Hepatocyte (in vitro differentiated cells): Measurements from ENCODE around the gene C3orf20.

Experiments
- EZH2 ChIP-seq: fragments of 200-600 bp; sonication (generic); IDR thresholded peaks from 2 replicates; pipeline ENCODE4 v1.6.1; 2016; ENCODE audit warnings: antibody characterized with exemption, mild to moderate bottlenecking, borderline replicate concordance
- EZH2phosphoT487 ChIP-seq: fragments of 200-600 bp; sonication (generic); IDR thresholded peaks from one replicate; pipeline ENCODE4 v1.6.1; 2018; ENCODE audit warnings: antibody characterized with exemption, mild to moderate bottlenecking, low read depth, moderate library complexity; ENCODE audit not compliant: unreplicated experiment, severe bottlenecking
- TF ChIP-seq, protein P1 (sequence below): fragments of 200-600 bp; sonication (generic); IDR thresholded peaks from 2 replicates; pipeline ENCODE4 v1.5.1; 2016; ENCODE audit warnings: antibody characterized with exemption, mild to moderate bottlenecking; ENCODE audit not compliant: poor library complexity

- TF ChIP-seq, protein P1, sequence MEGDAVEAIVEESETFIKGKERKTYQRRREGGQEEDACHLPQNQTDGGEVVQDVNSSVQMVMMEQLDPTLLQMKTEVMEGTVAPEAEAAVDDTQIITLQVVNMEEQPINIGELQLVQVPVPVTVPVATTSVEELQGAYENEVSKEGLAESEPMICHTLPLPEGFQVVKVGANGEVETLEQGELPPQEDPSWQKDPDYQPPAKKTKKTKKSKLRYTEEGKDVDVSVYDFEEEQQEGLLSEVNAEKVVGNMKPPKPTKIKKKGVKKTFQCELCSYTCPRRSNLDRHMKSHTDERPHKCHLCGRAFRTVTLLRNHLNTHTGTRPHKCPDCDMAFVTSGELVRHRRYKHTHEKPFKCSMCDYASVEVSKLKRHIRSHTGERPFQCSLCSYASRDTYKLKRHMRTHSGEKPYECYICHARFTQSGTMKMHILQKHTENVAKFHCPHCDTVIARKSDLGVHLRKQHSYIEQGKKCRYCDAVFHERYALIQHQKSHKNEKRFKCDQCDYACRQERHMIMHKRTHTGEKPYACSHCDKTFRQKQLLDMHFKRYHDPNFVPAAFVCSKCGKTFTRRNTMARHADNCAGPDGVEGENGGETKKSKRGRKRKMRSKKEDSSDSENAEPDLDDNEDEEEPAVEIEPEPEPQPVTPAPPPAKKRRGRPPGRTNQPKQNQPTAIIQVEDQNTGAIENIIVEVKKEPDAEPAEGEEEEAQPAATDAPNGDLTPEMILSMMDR: no peak
- TF ChIP-seq EZH2: no peak
- TF ChIP-seq EZH2phosphoT487: no peak
These were observed 99.5 kb downstream of the C3orf20 start for GRCh38 chr3:14774431-14774830.
